ENCODE data around the gene DTNBP1. TPM values are rescaled to one million over a fixed set of nuclear protein-coding genes. Genes with fewer than 3 reads are reported as not detected.

Gene DTNBP1
- total and polyA plus RNA-seq, 2 of the 13 experiments (the other 11 are each of a cell fraction or from before 2014, with no cell fraction given) = 6.6 to 19.1 TPM

DNA sequence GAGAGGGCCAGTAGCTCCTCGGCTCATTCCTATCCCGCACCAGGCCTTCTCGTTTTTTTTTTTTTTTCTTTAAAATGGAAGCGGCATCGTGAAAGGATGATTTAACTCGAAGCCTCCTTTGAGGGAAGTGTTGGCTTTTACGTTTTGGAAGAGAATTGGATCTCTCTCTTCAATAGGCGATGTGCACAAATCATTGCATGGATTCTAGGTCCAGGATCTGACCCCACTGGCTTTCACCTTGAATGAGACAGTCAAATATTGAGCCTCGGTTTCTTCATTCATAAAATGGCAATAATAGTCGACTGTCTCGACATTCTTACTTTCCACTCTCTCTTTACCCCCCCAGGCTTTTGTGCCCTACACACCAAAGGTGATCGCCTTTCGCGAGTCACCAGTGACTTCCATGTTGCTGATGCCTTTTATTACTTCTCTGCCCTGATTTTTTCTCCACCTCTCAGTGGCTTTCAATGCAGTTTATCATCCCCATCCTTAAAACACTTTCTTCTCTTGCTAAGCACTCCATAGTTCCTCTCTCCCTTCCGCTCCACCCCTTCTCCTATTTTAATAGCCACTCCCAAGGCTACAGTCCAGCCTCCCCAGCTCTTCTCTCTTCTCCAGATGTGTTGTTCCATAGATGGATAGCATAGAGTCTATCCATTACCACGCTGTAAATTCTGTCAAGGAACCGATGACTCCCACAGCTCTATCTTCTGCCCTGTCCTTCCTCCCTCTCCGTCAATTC lies 473 bp upstream of the DTNBP1 start (continued):
- TF ChIP-seq ZFP1 (CRISPR knock-in tag; IDR thresholded peaks at IDR 0.05) (no peak), ZNF841 (CRISPR knock-in tag; IDR thresholded peaks at IDR 0.05; ENCODE audit: borderline replicate concordance) (peak; percentile 3; the same call in 1 of the 2 replicates), BCL3 (CRISPR knock-in tag; IDR thresholded peaks at IDR 0.05) (0 out of 2 replicates have a peak, but pooled peaks have one; percentile 6), ZNF678 (CRISPR knock-in tag; IDR thresholded peaks at IDR 0.05) (no peak), HNF4G (IDR thresholded peaks at IDR 0.05; ENCODE audit: borderline replicate concordance, low read depth, low read length) (no peak), HNF4G (CRISPR knock-in tag; IDR thresholded peaks at IDR 0.05; ENCODE audit: borderline replicate concordance, low read depth) (no peak)

GRCh38 chr6:15661853-15662325 lies 939 bp downstream of the DTNBP1 start:
- BruUV-seq (replicated peaks) = no TSS peak
- ChIA-PET POLR2A (no interaction called here), CTCF (ENCODE audit: low intra/inter-chr PET ratio, low total read pairs) (no interaction called here)
- H3K9ac ChIP-seq (ENCODE audit: insufficient read depth, low read depth, low read length) = peak overlapping the region; percentile 71
- peak overlapping the region; percentile 39 for H3K27ac ChIP-seq (ENCODE audit: extremely low read length, insufficient read depth, low read length)
- no peaks in the 10 kb centered on the region for H3K9me3 ChIP-seq (ENCODE audit: low read length)
- 0 out of 5 replicates have a peak, but pooled peaks cover 0 to 5% of the 10 kb centered on the region in 2 experiments for H3K36me3 ChIP-seq (replicated peaks in 1 of 2; ENCODE audit: control insufficient read depth in 1 of 2, insufficient read depth in 2 of 2, low read length in 2 of 2)
- DNase-seq (ENCODE audit: low spot score) = no peak
- in situ Hi-C loops (cut with HindIII; ENCODE audit: extremely low pct_ligation_motif_present, low pct_unique_long_range_greater_than_20kb) (no loop called here), intact Hi-C loops (cut with micrococcal nuclease; ENCODE audit: unreplicated experiment) (no loop called here)
- FAIRE-seq = no peak
- peak overlapping the region; percentile 74 for H3K4me2 ChIP-seq (ENCODE audit: low read depth, low read length)
- H2AFZ ChIP-seq (ENCODE audit: low read length) = peak overlapping the region; percentile 28
- no peaks in the 10 kb centered on the region for H3K79me2 ChIP-seq (ENCODE audit: insufficient read depth, low read length)
- ATAC-seq = peak; percentile 26
- no peaks in the 10 kb centered on the region for H4K20me1 ChIP-seq (ENCODE audit: insufficient read depth, low read length)
- peaks cover 0 to 7% of the 10 kb centered on the region in 2 experiments; a peak in 3 of 5 replicates for H3K27me3 ChIP-seq (ENCODE audit: control insufficient read depth in 1 of 2, insufficient read depth in 2 of 2, low read length in 2 of 2)
- 18% methylated on average over 24 of the region's 26 CpGs for WGBS (ENCODE audit: low lambda C conversion rate)
- H3K4me3 ChIP-seq (replicated peaks in 1 of 3; ENCODE audit: insufficient read depth in 1 of 3, low read depth in 2 of 3, low read length in 3 of 3) = peak overlapping the region; percentile 63 to 87 (median 83)
- peaks cover 18% of the 10 kb centered on the region for H3K4me1 ChIP-seq (ENCODE audit: insufficient read depth, low read length)
- TF ChIP-seq, protein P1, sequence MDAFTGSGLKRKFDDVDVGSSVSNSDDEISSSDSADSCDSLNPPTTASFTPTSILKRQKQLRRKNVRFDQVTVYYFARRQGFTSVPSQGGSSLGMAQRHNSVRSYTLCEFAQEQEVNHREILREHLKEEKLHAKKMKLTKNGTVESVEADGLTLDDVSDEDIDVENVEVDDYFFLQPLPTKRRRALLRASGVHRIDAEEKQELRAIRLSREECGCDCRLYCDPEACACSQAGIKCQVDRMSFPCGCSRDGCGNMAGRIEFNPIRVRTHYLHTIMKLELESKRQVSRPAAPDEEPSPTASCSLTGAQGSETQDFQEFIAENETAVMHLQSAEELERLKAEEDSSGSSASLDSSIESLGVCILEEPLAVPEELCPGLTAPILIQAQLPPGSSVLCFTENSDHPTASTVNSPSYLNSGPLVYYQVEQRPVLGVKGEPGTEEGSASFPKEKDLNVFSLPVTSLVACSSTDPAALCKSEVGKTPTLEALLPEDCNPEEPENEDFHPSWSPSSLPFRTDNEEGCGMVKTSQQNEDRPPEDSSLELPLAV (CRISPR knock-in tag; conservative IDR thresholded peaks at IDR 0.05; ENCODE audit: low read depth) = 0 out of 2 replicates have a peak, but pooled peaks have one; percentile 3
- no peak for TF ChIP-seq ZNF263 (CRISPR knock-in tag; IDR thresholded peaks at IDR 0.05)
- TF ChIP-seq ZNF143 (CRISPR knock-in tag; IDR thresholded peaks at IDR 0.05) = no peak
- TF ChIP-seq RBM22 (optimal IDR thresholded peaks at IDR 0.05; ENCODE audit: low read length) = no peak
- no peak for TF ChIP-seq ZHX2 (IDR thresholded peaks at IDR 0.05; ENCODE audit: low read depth)
- TF ChIP-seq ZHX2 (CRISPR knock-in tag; IDR thresholded peaks at IDR 0.05; ENCODE audit: borderline replicate concordance) = no peak
- TF ChIP-seq STAG1 (CRISPR knock-in tag; IDR thresholded peaks at IDR 0.05) = no peak
- TF ChIP-seq SOX5 (CRISPR knock-in tag; IDR thresholded peaks at IDR 0.05; ENCODE audit: borderline replicate concordance) = no peak
- TF ChIP-seq YEATS2 (CRISPR knock-in tag; IDR thresholded peaks at IDR 0.05; ENCODE audit: borderline replicate concordance) = no peak

Measured in HepG2 (cell line).